Tibial nerve (tissue), 4 donors: Measurements from ENCODE around the gene ROMO1. TPM values are rescaled to one million over a fixed set of nuclear protein-coding genes. Genes with fewer than 3 reads are reported as not detected.
"Not testable (repeated sequence)": the region's sequence is repeated elsewhere in the genome, so short reads cannot be mapped to it uniquely, and the experiment has no call there.

Experiments used
- DNase-seq, 2 donors: peaks; one replicate each; pipeline ENCODE4 v3.0.0-alpha.2; 2019; ENCODE audit warnings: low spot score in 2 of 2
- H3K27ac ChIP-seq, 4 donors: fragments of 200-600 bp; sonication (generic) in 3 of 4; one replicate each; pipeline ENCODE4 v1.5.1; 2017 to 2019; ENCODE audit warnings: mild to moderate bottlenecking in 1 of 4
- H3K27me3 ChIP-seq, 2 donors: fragments of 200-600 bp; sonication (generic) in 1 of 2; one replicate each; pipeline versions ENCODE4 v1.5.1 to v1.6.0; 2017 to 2019
- H3K36me3 ChIP-seq, 3 donors: fragments of 200-600 bp; sonication (generic); one replicate each; pipeline ENCODE4 v1.5.1; 2018 to 2019
- H3K4me1 ChIP-seq, 4 donors: fragments of 200-600 bp; sonication (generic) in 3 of 4; one replicate each; pipeline ENCODE4 v1.5.1; 2017 to 2019
- H3K4me3 ChIP-seq, 4 donors: fragments of 200-600 bp; sonication (generic) in 3 of 4; one replicate each; pipeline ENCODE4 v1.5.1; 2017 to 2019; ENCODE audit warnings: mild to moderate bottlenecking in 1 of 4, moderate library complexity in 1 of 4
- H3K9me3 ChIP-seq, 4 donors: fragments of 200-600 bp; sonication (generic) in 3 of 4; one replicate each; pipeline ENCODE4 v1.5.1; 2017 to 2019
- EP300 ChIP-seq, 2 donors: sonication (generic); formaldehyde crosslinking; IDR thresholded peaks; one replicate each; pipeline ENCODE4 v1.6.1; 2017; ENCODE audit warnings: antibody characterized with exemption in 2 of 2, mild to moderate bottlenecking in 1 of 2
- POLR2A ChIP-seq, 2 donors: fragments of 450-650 bp; IDR thresholded peaks; one replicate each; pipeline ENCODE4 v1.6.1; 2017; ENCODE audit warnings: antibody characterized with exemption in 2 of 2, mild to moderate bottlenecking in 2 of 2, moderate library complexity in 2 of 2
- WGBS, 2 donors: methylation state at CpG; one replicate each; pipeline ENCODE4 v1.1.5; 2018; 5-methylcytosine and 5-hydroxymethylcytosine counted together
- total RNA-seq, 4 donors: library from RNA; depleted of rRNA; stranded (reverse); fragments of >200 nt; gene quantifications; one replicate each; pipeline ENCODE4 v1.1.0, GENCODE V29; 2016
- TF ChIP-seq, protein P1 (sequence below), 5 experiments: fragments of 200-600 bp in 3 of 5; fragments of 450-650 bp in 2 of 5; sonication (generic) in 3 of 5; IDR thresholded peaks; one replicate each; pipeline ENCODE4 v1.5.1; 2016 to 2019; ENCODE audit warnings: antibody characterized with exemption in 5 of 5, mild to moderate bottlenecking in 3 of 5, moderate library complexity in 2 of 5

The ROMO1 gene
- total RNA-seq, 4 donors from 2014 or later, result 237 to 447 (median 320) TPM

DNA sequence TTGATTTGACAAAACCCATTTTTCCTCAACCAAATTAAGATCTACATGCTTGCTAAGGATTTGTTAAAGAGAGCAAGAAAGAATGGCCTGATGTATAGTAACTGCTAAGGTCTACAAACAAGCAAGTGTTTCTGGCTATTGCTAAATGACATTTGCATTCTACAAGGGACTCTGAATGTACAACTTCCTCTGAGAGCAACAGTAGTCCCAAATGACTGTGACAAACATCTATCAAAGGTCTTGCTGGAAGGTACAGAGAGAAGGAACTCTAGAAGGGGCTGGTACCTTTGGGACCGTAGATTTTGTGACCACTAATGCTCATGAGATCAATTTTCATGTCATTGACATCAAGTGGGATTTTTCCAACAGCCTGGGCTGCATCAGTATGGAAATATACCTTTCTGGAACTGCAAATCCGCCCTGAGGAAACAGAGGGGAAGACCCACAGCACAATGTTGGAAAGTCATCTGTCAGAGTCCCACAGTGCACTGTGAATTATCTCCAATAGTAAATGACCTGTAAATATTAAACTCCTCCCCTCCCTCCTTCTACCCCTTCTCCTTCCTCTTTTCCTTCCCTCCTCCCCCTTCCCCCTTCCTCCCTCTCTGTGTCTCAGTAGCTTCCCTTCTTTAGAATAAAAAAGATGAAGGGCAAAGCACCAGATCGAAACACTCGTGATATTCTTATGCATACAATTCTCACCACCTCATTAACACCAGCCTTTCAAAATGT lies 18.6 kb upstream of the ROMO1 start:
- no peaks in the 10 kb centered on the region for H3K9me3 ChIP-seq
- H3K27me3 ChIP-seq, result no peaks in the 10 kb centered on the region
- no peak for TF ChIP-seq POLR2A (IDR thresholded peaks at IDR 0.05)
- TF ChIP-seq EP300 (IDR thresholded peaks at IDR 0.05), result no peak
- TF ChIP-seq, protein P1, sequence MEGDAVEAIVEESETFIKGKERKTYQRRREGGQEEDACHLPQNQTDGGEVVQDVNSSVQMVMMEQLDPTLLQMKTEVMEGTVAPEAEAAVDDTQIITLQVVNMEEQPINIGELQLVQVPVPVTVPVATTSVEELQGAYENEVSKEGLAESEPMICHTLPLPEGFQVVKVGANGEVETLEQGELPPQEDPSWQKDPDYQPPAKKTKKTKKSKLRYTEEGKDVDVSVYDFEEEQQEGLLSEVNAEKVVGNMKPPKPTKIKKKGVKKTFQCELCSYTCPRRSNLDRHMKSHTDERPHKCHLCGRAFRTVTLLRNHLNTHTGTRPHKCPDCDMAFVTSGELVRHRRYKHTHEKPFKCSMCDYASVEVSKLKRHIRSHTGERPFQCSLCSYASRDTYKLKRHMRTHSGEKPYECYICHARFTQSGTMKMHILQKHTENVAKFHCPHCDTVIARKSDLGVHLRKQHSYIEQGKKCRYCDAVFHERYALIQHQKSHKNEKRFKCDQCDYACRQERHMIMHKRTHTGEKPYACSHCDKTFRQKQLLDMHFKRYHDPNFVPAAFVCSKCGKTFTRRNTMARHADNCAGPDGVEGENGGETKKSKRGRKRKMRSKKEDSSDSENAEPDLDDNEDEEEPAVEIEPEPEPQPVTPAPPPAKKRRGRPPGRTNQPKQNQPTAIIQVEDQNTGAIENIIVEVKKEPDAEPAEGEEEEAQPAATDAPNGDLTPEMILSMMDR (IDR thresholded peaks at IDR 0.05), result no peak
- 72 to 75% methylated on average over 4 of the region's 4 CpGs for WGBS, 2 donors
- H3K27ac ChIP-seq, result no peak overlapping the region
- H3K4me3 ChIP-seq, result no peak overlapping the region
- DNase-seq, result no peak
- H3K36me3 ChIP-seq, result peaks cover 0 to 89% (median 5%) of the 10 kb centered on the region in 3 donors
- no peaks in the 10 kb centered on the region for H3K4me1 ChIP-seq

- WGBS, 2 donors, result 96 to 98% methylated on average over 1 of the region's 1 CpG
- H3K4me1 ChIP-seq, result no peaks in the 10 kb centered on the region
- no peaks in the 10 kb centered on the region for H3K27me3 ChIP-seq
- peaks cover 0 to 90% (median 5%) of the 10 kb centered on the region in 3 donors for H3K36me3 ChIP-seq
- DNase-seq, result no peak
- no peaks in the 10 kb centered on the region for H3K9me3 ChIP-seq
- TF ChIP-seq, protein P1 (IDR thresholded peaks at IDR 0.05), result no peak
- TF ChIP-seq EP300 (IDR thresholded peaks at IDR 0.05), result no peak
- TF ChIP-seq POLR2A (IDR thresholded peaks at IDR 0.05), result no peak
- no peak overlapping the region for H3K4me3 ChIP-seq
- no peak overlapping the region for H3K27ac ChIP-seq
These were observed 17.2 kb upstream of the ROMO1 start for GRCh38 chr20:35681960-35682359.

- H3K4me1 ChIP-seq, DNase-seq, H3K9me3 ChIP-seq, H3K4me3 ChIP-seq, H3K27me3 ChIP-seq, H3K27ac ChIP-seq: not testable (repeated sequence)
- 91 to 92% methylated on average over 9 of the region's 9 CpGs for WGBS, 2 donors
- H3K36me3 ChIP-seq, result peaks cover 0 to 93% (median 0%) of the 10 kb centered on the region in 3 donors
These were observed 13.8 kb upstream of the ROMO1 start for GRCh38 chr20:35685368-35685767.

DNA sequence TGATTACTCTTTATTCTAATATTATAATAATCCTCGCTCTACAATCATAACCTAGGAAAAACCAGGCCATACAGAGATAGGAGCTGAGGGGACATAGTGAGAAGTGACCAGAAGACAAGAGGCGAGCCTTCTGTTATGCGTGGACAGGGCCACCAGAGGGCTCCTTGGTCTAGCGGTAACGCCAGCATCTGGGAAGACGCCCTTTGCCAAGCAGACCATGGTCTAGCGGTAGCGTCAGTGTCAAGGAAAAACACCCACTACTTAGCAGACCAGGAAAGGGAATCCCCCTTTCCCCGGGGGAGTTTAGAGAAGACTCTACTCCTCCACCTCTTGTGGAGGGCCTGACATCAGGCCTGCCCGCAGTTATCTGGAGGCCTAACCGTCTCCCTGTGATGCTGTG lies 12.3 kb upstream of the ROMO1 start:
- H3K27me3 ChIP-seq, H3K4me3 ChIP-seq, DNase-seq, H3K9me3 ChIP-seq, H3K27ac ChIP-seq, H3K4me1 ChIP-seq: not testable (repeated sequence)
- peaks cover 0 to 94% (median 2%) of the 10 kb centered on the region in 3 donors for H3K36me3 ChIP-seq
- 89 to 92% methylated on average over 11 of the region's 11 CpGs for WGBS, 2 donors

- H3K27me3 ChIP-seq, result no peaks in the 10 kb centered on the region
- no peak for DNase-seq
- WGBS, 2 donors, result 81 to 83% methylated on average over 4 of the region's 4 CpGs
- no peaks in the 10 kb centered on the region for H3K9me3 ChIP-seq
- no peak overlapping the region for H3K27ac ChIP-seq
- TF ChIP-seq EP300 (IDR thresholded peaks at IDR 0.05) (no peak), POLR2A (IDR thresholded peaks at IDR 0.05) (no peak)
- TF ChIP-seq, protein P1 (IDR thresholded peaks at IDR 0.05), result no peak
- no peak overlapping the region for H3K4me3 ChIP-seq
- peaks cover 0 to 96% (median 4%) of the 10 kb centered on the region in 3 donors for H3K36me3 ChIP-seq
- no peaks in the 10 kb centered on the region for H3K4me1 ChIP-seq
These were observed 8.9 kb upstream of the ROMO1 start for GRCh38 chr20:35690265-35690664.

- Histone ChIP-seq H3K27me3 (no peaks in the 10 kb centered on the region), H3K4me3 (no peak overlapping the region), H3K36me3 (peaks cover 0 to 62% (median 4%) of the 10 kb centered on the region in 3 donors), H3K27ac (no peak overlapping the region), H3K4me1 (peaks cover 0 to 23% (median 14%) of the 10 kb centered on the region in 4 donors), H3K9me3 (no peaks in the 10 kb centered on the region)
- 72 to 78% methylated on average over 2 of the region's 2 CpGs for WGBS, 2 donors
- no peak for DNase-seq
- TF ChIP-seq POLR2A (IDR thresholded peaks at IDR 0.05) (no peak), EP300 (IDR thresholded peaks at IDR 0.05) (no peak)
- TF ChIP-seq, protein P1 (IDR thresholded peaks at IDR 0.05), result no peak
These were observed 3.9 kb upstream of the ROMO1 start for GRCh38 chr20:35695245-35695749.
